HCT116 (cell line): Measurements from ENCODE around the gene PAPPA2. TPM values are rescaled to one million over a fixed set of nuclear protein-coding genes. Genes with fewer than 3 reads are reported as not detected.

Experiments
- ATAC-seq: fragments of 200-7000 bp; cut with Tn5 transposase; 2 replicates; pipeline ENCODE4 v1.9.1; 2020; ENCODE audit warnings: mild to moderate bottlenecking, moderate library complexity
- BruUV-seq: library from RNA; stranded (reverse); fragments of 400-500 nt; replicated peaks from 2 replicates; lab custom pipeline; 2021; lab: Mats Ljungman, UMichigan
- CTCF ChIA-PET: fragments of 300-600 bp; sonication (Branson Sonifier 250); formaldehyde crosslinking; loops from one replicate; lab custom pipeline; 2021; ENCODE audit warnings: antibody characterized with exemption; lab: Charles Lee
- POLR2A ChIA-PET: fragments of 300-600, 350-600 bp; sonication (Branson Sonifier 250); formaldehyde crosslinking; loops from one replicate; lab custom pipeline; 2021; ENCODE audit warnings: antibody characterized with exemption; lab: Charles Lee
- RAD21 ChIA-PET, 2 experiments: fragments of 300-600 bp; sonication (Branson Sonifier 250); formaldehyde crosslinking; loops; one replicate each; lab custom pipeline; 2023; ENCODE audit warnings: low total read pairs in 2 of 2; ENCODE audit not compliant: uncharacterized antibody in 2 of 2, unreplicated experiment in 2 of 2, low non-redundant PET in 1 of 2; lab: Charles Lee
- DNase-seq: peaks from one replicate; pipeline ENCODE4 v3.0.0-alpha.2; 2010; ENCODE audit warnings: low read depth, low spot score
- H2AFZ ChIP-seq: fragments of 200-600 bp; shearing (Covaris generic), sonication (generic); 2 replicates; pipeline ENCODE4 v1.6.1; 2017; ENCODE audit warnings: low read depth, mixed run types, mixed read lengths, antibody characterized with exemption, low read length; ENCODE audit not compliant: poor library complexity, severe bottlenecking
- H3K27ac ChIP-seq: 2 replicates; pipeline ENCODE4 v1.5.1; 2012; ENCODE audit warnings: low read depth, low read length
- H3K27me3 ChIP-seq: fragments of 200-600 bp; sonication (generic); 2 replicates; pipeline ENCODE4 v1.6.1; 2016; ENCODE audit warnings: mixed run types, low read length, mixed read lengths; ENCODE audit not compliant: insufficient read depth
- H3K36me3 ChIP-seq, 2 experiments: fragments of 200-500 bp in 1 of 2; fragments of 200-600 bp in 1 of 2; sonication (Bioruptor generic) in 1 of 2; sonication (generic) in 1 of 2; 2 replicates each; pipeline versions ENCODE4 v1.5.1 to v1.6.1; 2014 to 2016; ENCODE audit warnings: low read length in 2 of 2, inconsistent platforms in 1 of 2, mixed read lengths in 1 of 2, mixed run types in 1 of 2; ENCODE audit not compliant: insufficient read depth in 2 of 2, control insufficient read depth in 1 of 2
- H3K4me1 ChIP-seq, 2 experiments: fragments of 200-600 bp in 1 of 2; sonication (generic) in 1 of 2; 2 replicates each; pipeline versions ENCODE4 v1.5.1 to v1.6.1; 2012 to 2017; ENCODE audit warnings: low read length in 2 of 2, inconsistent platforms in 1 of 2, mild to moderate bottlenecking in 1 of 2, mixed read lengths in 1 of 2, mixed run types in 1 of 2, moderate library complexity in 1 of 2; ENCODE audit not compliant: insufficient read depth in 2 of 2, control insufficient read depth in 1 of 2
- H3K4me2 ChIP-seq: fragments of 200-600 bp; sonication (generic); 2 replicates; pipeline ENCODE4 v1.6.1; 2017; ENCODE audit warnings: mixed run types, low read length, mixed read lengths
- H3K4me3 ChIP-seq, 2 experiments: fragments of 200-600 bp in 1 of 2; sonication (generic) in 1 of 2; replicated peaks in 1 of 2; 2 replicates each; pipeline ENCODE4 v1.5.1; 2011 to 2016; ENCODE audit warnings: low read length in 2 of 2, control low read depth in 1 of 2, low read depth in 1 of 2, mild to moderate bottlenecking in 1 of 2, mixed read lengths in 1 of 2, mixed run types in 1 of 2
- H3K79me2 ChIP-seq: fragments of 200-600 bp; sonication (generic); 2 replicates; pipeline ENCODE4 v1.6.1; 2017; ENCODE audit warnings: mild to moderate bottlenecking, mixed run types, low read length, moderate library complexity, mixed read lengths; ENCODE audit not compliant: insufficient read depth
- H3K9ac ChIP-seq: fragments of 200-600 bp; sonication (generic); 2 replicates; pipeline ENCODE4 v1.6.1; 2016; ENCODE audit warnings: low read length, mixed read lengths
- H3K9me2 ChIP-seq: fragments of 200-600 bp; sonication (generic), shearing (Covaris generic); 2 replicates; pipeline ENCODE4 v1.6.1; 2017; ENCODE audit warnings: mixed run types, mild to moderate bottlenecking, moderate library complexity; ENCODE audit not compliant: insufficient read depth
- H3K9me3 ChIP-seq, 2 experiments: fragments of 200-500 bp in 1 of 2; fragments of 200-600 bp in 1 of 2; sonication (Bioruptor generic) in 1 of 2; sonication (generic) in 1 of 2; 2 replicates each; pipeline ENCODE4 v1.6.1; 2014 to 2017; ENCODE audit warnings: low read length in 2 of 2, mixed read lengths in 2 of 2, inconsistent platforms in 1 of 2, low read depth in 1 of 2, mild to moderate bottlenecking in 1 of 2, mixed run types in 1 of 2, moderate library complexity in 1 of 2; ENCODE audit not compliant: control insufficient read depth in 1 of 2, insufficient read depth in 1 of 2
- H4K20me1 ChIP-seq: fragments of 200-600 bp; sonication (generic), shearing (Covaris generic); 2 replicates; pipeline ENCODE4 v1.6.1; 2017; ENCODE audit warnings: mixed run types, mild to moderate bottlenecking, moderate library complexity; ENCODE audit not compliant: insufficient read depth
- CEBPB ChIP-seq: IDR thresholded peaks from 2 replicates; pipeline ENCODE4 v1.6.1; 2012; ENCODE audit warnings: low read depth
- CTCF ChIP-seq, 3 experiments: fragments of 200-600 bp in 1 of 3; sonication (generic) in 1 of 3; IDR thresholded peaks in 2 of 3; conservative IDR thresholded peaks in 1 of 3; 2 replicates each; pipeline ENCODE4 v1.5.1; 2012 to 2017; ENCODE audit warnings: low read depth in 2 of 3, low read length in 2 of 3, antibody characterized with exemption in 1 of 3, borderline replicate concordance in 1 of 3, control low read depth in 1 of 3, mild to moderate bottlenecking in 1 of 3, mixed read lengths in 1 of 3, mixed run types in 1 of 3, moderate library complexity in 1 of 3; ENCODE audit not compliant: insufficient read depth in 1 of 3
- EGR1 ChIP-seq: IDR thresholded peaks from 2 replicates; pipeline ENCODE4 v1.6.1; 2012; ENCODE audit warnings: low read depth
- ELF1 ChIP-seq: IDR thresholded peaks from 2 replicates; pipeline ENCODE4 v1.6.1; 2012; ENCODE audit warnings: low read depth, borderline replicate concordance
- POLR2AphosphoS5 ChIP-seq: IDR thresholded peaks from 2 replicates; pipeline ENCODE4 v1.6.1; 2011; ENCODE audit warnings: mild to moderate bottlenecking, low read depth, low read length, moderate library complexity
- RAD21 ChIP-seq: IDR thresholded peaks from 2 replicates; pipeline ENCODE4 v1.6.1; 2012; ENCODE audit warnings: low read depth, mild to moderate bottlenecking
- SP1 ChIP-seq: IDR thresholded peaks from 2 replicates; pipeline ENCODE4 v1.6.1; 2012; ENCODE audit warnings: low read depth
- SRF ChIP-seq: IDR thresholded peaks from 2 replicates; pipeline ENCODE4 v1.6.1; 2012; ENCODE audit warnings: low read depth
- ZBTB33 ChIP-seq: IDR thresholded peaks from 2 replicates; pipeline ENCODE4 v1.6.1; 2011; ENCODE audit warnings: mild to moderate bottlenecking, low read length, moderate library complexity; ENCODE audit not compliant: insufficient replicate concordance; ENCODE audit errors: extremely low read depth
- ZFX ChIP-seq: fragments of 450-650 bp; IDR thresholded peaks from 2 replicates; pipeline ENCODE4 v1.6.1; 2017
- ZNF274 ChIP-seq: fragments of 200-500 bp; sonication (Bioruptor generic); IDR thresholded peaks from 2 replicates; pipeline ENCODE4 v1.6.1; 2014; ENCODE audit warnings: mild to moderate bottlenecking, low read depth, low read length, inconsistent platforms
- intact Hi-C: fragments of 100-400 bp; cut with micrococcal nuclease; formaldehyde crosslinking; loops from 2 replicates; pipeline ENCODE4 v1.10.0; 2022
- total RNA-seq: library from RNA; stranded (reverse); gene quantifications from one replicate; pipeline ENCODE4 v1.2.1, GENCODE V29; 2021; ENCODE audit not compliant: unreplicated experiment

PAPPA2 gene
- total RNA-seq, 1 experiment from 2014 or later, result not detected

GRCh38 chr1:176504848-176505553, 42.0 kb downstream of the PAPPA2 start:
- intact Hi-C loops, result no loop called here
- CTCF ChIA-PET, result no interaction called here
- DNase-seq, result no peak

More at GRCh38 chr1:176504848-176505553, 42.0 kb downstream of the PAPPA2 start:
- Histone ChIP-seq H3K9me2 (no peaks in the 10 kb centered on the region), H3K9me3 (no peaks in the 10 kb centered on the region), H4K20me1 (no peaks in the 10 kb centered on the region), H3K9ac (no peak overlapping the region), H3K4me1 (no peaks in the 10 kb centered on the region), H2AFZ (no peak overlapping the region), H3K27me3 (peaks cover 19% of the 10 kb centered on the region; the same call in 1 of the 2 replicates), H3K79me2 (no peaks in the 10 kb centered on the region), H3K4me2 (no peak overlapping the region), H3K36me3 (no peaks in the 10 kb centered on the region), H3K4me3 (no peak overlapping the region), H3K27ac (no peak overlapping the region)
- ChIA-PET POLR2A (no interaction called here), RAD21 (no interaction called here)
- ATAC-seq, result no peak
- TF ChIP-seq SP1 (no peak), SRF (no peak), ZFX (no peak), CEBPB (no peak), ZBTB33 (no peak), EGR1 (no peak), ZNF274 (no peak), POLR2AphosphoS5 (no peak), CTCF (IDR thresholded peaks at IDR 0.05 in 2 of 3, conservative IDR thresholded peaks at IDR 0.05 in 1 of 3; ENCODE audit: borderline replicate concordance in 1 of 3, insufficient read depth in 1 of 3, low read depth in 2 of 3, low read length in 2 of 3) (no peak), ELF1 (no peak), RAD21 (no peak)
- no TSS peak for BruUV-seq
